Umbilical cord (tissue), 2 donors: ENCODE results near the gene ING3. TPM values are rescaled to one million over a fixed set of nuclear protein-coding genes. Genes with fewer than 3 reads are reported as not detected.

ENCODE experiments used
- DNase-seq: peaks from one replicate; pipeline ENCODE4 v3.0.0-alpha.2; 2015; ENCODE audit warnings: low spot score
- total RNA-seq: library from RNA; depleted of rRNA; stranded (reverse); fragments of >200 nt; gene quantifications from one replicate; pipeline ENCODE4 v1.2.3, GENCODE V29; 2014; ENCODE audit warnings: low replicate concordance; ENCODE audit not compliant: insufficient read depth

The ING3 gene, protein sequence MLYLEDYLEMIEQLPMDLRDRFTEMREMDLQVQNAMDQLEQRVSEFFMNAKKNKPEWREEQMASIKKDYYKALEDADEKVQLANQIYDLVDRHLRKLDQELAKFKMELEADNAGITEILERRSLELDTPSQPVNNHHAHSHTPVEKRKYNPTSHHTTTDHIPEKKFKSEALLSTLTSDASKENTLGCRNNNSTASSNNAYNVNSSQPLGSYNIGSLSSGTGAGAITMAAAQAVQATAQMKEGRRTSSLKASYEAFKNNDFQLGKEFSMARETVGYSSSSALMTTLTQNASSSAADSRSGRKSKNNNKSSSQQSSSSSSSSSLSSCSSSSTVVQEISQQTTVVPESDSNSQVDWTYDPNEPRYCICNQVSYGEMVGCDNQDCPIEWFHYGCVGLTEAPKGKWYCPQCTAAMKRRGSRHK
- 44.1 TPM for total RNA-seq

DNA sequence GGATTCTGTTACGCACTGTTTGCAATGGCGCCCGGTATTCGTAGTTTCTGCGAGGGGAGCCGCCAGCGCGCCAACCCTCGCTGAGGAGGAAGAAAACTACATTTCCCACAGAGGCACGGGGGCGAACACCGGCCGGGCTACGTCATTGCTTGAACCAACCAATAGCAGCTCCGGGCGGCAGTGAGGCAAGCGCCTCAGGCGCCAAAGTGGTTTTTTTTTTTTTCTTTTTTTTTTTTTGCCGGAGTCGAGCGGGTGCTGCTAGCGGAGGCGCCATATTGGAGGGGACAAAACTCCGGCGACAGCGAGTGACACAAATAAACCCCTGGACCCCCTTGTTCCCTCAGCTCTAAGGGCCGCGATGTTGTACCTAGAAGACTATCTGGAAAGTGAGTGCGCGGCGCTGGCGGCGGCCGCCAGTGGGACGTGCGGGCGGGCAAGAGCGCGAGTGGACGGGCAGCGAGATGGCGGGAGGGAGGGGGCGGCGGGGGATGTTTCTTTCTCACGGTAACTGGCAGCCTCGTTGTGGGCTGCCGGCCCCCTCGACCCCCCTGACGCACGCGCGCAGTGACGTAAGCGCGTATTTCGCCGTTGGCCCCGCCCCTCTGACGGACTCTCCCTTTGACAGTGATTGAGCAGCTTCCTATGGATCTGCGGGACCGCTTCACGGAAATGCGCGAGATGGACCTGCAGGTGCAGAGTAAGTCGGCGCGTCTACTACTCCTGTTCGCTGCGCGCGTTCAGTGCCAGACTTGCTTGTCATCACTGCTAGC lies at the start of gene ING3:
TSS of gene ING3 (plus strand) at position 239 of the 770 bp plus-strand sequence. CDS start at position 359, 120 bp downstream.
- peak; percentile 99 for DNase-seq

DNA sequence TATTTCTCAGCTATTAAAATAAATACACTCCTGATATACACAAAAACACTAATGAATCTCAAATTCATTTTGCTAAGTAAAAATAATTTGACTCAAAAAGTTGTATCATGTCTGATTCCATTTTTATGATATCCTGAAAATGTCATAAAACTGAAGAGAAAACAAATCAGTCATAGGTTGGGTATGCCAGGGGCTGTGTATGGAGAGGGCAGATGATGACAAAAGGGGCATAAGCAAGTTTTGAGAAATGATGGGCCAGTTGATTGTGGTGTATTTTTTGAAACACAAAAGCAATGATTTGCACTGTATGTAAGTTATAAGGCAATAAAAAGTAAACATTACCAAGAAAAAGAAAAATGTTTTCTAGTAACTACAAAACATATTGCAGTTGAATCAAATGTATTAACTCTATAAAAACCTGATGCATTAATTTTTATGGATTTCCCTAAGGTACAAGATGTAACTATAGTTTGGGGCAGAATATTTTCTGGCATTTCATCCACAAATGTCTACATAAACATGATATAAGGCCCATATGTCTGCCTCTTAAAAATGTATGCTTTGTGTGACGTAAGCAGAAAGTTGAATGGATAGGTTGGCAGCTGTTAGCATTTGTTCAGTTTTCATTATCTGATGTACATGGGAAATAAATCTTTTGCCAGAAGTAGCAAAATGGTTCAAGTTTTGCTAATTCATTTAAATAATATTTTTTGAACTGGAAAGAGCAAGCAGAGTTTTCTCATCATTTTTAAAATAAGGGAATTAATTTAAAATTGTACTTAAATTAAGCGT lies 35.1 kb upstream of the ING3 start:
- DNase-seq, result no peak

DNA sequence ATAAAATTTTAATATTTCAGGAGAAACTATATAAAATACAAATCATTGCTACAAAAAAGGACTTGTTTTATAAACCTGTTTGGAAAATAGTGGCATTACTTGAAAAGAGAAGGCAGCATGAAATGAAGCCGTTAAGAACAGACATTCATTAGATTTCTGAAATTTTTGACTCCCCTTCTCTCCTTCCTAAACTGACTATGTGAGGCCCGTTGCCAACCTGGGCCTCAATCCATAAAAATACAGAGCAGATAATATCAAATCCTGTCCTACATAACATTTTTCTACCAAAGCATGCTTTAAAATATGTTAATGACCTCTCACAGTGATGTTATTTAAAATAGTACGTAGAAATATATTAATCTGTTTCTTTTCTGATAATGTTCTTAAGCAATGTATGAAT lies 34.5 kb upstream of the ING3 start:
- peak; percentile 62 for DNase-seq

DNA sequence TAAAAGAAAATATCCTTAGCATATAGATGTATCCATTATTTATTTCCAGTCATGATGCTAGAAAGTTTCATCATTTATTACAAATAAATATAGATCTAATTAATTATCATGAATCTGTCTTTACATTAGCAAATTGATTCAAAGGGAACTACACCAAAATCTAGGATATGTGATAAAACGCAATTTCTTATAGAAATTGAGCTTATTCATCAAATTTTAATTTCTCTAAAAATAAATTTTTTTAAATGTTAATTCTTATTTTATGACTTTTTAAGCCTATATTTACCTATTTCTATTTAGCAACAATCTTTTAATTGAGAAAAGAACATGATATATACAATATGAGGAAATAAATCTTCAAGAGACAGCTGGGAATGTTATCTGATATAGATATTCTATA lies 34.0 kb upstream of the ING3 start:
- DNase-seq, result no peak

DNA sequence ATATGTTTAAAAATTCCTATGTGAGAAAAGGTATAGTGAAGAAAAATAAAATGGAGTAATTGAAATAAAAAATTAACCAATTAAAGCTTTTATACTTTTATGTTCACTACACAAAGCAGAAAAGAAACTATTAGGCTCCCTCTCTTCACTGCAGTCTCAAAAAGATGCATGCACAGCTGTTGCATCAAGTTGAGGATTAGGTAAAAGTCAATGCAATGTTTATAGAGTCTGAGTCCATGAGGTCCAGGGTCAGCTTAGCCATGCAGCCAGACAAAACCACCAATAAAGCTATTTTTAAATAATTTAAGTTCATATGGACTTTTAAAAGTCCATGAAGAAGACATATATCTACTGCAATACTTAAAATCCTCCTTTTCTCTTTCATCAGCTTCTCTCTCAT lies 31.1 kb upstream of the ING3 start:
- peak; percentile 37 for DNase-seq

DNA sequence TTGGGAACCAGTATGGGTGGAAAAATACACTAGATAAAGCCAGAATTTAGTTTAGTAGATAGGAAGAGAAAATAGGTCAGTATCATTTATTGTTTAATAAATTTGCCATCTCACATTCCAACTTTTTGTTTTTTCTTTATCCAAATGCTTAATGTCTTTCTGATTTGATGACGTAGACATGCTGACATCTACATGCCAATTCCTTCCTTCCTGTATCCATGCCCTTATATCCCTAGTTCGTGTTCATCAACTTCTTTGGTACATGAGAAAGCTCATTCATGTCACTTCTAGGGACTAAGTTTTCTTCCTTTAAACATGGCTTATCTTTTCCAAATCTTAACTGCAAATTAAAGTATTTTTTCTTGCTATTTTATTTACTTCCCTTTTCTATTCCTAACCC lies 30.5 kb upstream of the ING3 start:
- DNase-seq, result no peak

DNA sequence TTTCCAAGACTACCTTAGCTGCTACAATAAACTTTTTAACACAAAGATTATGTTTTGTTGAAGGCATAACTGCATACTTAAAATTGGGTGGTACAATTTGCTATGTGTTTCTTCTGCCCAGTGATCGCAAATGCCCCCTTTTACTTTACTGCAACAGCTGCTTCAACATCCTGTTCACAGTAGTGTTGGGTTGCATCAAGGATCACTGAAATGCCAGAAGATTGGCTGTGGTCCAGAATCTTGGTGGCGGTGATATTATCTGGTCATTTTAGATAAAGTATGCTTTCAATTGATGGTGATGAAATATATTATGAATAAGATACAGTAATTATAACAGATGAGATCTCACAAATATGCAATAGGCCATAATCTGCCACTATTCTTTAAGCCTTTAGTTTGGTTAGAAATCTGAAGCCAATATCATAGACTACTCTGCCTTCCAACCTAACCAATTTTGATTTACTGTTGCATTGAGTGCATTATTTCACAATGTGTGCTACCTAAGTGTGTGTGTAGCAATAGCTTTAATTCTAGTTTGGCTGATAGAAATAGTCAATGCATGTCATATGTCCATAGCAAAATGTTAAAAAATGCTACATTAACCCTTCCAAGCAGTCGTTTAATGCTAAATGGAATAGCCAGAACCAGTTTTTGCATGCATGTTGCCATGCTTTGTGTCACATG lies 29.8 kb upstream of the ING3 start:
- no peak for DNase-seq

DNA sequence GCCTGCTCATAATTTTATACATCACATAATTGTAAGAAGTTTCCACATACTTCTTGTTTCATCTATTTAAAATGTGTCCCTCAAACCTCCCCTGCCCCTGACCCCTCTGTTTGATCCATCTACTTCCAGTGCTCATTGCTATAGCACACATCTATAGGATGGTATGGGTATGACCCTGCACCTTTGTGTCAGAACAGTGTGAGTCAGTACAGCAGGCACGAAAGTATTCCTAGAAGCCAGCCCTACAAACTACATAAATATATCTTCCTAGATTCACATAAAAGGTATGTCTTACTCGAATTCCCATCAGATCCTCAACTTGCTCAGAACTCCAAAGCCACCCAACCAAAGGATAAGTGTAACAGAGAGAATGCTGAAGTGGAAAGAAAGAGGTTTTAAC lies 25.7 kb upstream of the ING3 start:
- no peak for DNase-seq

DNA sequence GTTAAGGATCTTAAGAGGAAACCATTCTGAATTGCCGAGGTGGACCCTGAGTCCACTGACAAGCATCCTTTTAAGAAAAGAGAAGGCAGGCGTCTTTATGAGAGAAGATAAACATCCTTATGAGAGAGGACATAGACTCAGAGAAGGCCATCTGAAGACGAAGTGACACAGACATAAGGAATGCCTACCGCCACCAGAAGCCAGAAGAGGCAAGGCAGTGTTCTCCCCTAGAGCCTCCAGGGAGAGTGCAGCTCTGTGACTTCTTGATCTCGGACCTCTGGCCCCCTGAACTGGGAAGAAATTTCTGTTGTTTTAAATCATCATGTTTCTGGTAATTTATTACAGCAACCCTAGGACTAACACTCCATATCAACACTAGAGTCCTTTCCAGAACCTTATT lies 25.2 kb upstream of the ING3 start:
- no peak for DNase-seq

DNA sequence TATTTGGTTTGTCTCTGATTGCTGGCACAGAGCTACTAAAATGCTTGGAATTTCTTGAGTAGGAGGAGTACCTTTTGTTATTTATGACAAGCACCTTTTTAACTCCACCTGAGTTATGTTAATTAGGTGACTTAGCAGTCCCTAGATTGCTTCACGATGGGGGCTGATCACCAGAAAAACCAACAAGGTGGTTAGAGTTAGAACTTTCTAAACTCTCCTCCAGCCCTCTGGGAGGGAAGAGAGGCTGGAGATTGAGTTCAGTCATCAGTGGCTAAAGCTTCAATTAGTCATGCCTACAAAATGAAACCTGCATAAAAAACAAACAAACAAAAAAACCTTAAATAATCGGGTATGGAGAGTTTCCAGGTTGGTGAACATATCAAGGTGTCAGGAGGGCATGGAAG lies 23.6 kb upstream of the ING3 start:
- no peak for DNase-seq

DNA sequence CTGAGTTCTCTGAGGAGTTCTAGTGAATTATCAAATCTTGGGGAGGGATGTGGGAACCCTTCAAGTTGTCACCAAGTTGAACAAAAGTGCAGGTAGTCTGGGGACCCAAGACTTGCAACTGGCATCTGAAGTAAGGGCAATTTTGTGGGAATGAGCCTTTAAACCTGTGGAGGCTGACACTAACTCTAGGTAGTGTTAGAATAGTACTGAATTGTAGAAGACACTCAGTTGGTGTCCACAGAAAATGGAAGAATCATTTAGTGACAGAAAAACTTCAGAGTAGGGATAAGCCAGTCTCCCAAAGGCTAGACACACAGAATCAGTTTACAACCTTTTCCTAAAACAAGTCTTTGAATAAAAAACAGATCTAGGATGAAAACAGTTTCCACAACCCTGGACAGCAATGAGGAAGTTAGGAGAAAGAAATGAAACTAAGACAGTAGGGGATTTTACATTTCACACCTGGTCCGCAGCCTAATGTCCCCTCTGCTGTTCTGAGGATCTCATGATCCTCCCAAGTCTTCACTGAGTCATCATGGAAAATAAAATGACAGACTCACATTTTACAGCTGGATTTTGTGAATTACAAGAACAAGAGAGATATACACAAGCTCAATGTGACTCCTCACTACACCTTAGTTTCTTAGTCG lies 23.0 kb upstream of the ING3 start:
- no peak for DNase-seq

DNA sequence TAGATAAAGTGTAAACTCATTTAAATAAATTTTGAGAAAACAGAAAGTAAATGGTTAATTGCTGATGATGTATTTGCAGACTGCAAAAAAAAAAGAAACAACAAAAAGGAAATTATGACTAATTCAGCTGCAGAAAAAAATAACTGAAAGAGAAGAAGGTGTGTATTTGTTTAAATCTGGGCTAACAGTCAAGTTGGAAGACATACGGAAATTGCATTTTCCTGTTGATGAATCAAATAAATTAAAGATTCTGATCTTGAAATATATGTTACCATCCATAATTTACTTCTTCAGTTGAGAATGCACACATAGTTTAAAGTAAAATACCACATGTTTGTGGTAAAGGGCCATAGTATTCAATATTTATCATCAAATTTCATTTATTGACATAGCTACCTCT lies 19.3 kb upstream of the ING3 start:
- no peak for DNase-seq

DNA sequence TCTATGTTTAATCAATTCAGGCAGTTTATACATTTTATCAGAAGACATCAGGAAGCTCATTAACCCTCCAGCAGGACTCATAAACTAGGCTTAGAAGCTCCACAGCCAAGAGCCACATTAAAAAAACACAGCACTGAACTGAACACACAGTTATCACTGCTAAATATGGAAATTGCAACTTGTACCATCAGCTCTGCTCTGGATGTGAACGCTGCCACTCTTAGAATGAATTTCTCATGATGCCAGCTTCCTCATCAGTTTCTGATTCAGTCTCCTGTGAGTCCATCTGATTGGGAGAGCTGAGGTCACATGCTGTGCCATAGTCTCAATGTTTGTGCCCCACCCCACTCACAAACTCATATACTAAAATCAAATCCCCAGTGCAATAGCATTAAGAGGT lies 17.1 kb upstream of the ING3 start:
- DNase-seq, result no peak

DNA sequence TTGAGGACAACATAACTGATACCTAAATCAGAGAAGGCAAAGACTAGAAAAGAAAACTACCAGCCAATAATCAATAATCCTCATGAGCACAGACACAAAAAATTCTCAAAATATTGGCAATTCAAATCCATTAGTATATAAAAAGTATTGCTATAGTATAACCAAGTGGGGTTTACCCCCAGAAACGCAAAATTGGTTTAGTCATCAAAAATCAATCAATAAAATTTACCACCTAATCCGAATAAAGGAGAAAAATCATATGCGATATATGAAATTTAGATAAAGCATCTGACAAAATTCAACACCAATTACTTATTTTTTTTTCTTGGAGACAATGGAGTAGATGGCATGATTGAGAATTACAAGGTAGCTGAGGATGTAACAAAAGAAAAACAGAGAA lies 11.2 kb upstream of the ING3 start:
- no peak for DNase-seq

DNA sequence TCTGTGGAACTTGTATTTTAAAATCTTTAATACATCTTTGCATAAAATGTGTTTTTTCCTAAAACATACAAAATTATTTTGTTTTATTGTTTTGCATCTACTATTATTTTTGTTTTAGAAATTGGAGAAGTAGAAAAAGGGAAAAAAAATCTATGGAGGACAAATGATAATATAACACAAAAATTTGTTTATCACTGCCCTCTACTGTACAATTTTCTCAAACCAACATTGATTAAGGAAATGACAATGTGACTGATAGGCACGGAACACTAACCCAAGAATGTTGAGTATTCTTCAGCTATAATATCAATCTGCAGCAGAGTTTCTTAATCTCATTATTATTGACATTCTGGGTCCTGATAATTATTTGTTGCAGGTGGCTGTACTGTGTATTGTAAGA lies 9.5 kb upstream of the ING3 start:
- peak; percentile 36 for DNase-seq

DNA sequence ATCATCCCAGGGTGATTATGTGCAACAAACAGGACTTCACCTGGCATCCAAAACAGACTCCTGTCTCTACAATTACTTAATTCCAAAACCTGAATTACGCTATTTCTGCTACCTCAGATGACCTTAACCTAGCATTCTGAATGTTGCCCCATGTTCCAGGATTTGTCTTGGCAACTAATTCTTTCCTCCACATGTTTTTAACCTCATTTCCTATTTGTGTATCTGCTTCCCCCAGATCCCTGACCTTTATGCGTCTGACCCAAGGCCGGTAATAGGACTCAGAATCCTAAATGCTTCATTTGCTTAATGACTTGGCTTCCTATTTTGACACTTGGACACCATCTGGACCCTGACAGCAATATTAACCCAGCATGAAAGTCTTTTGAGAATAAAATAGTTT lies 8.7 kb upstream of the ING3 start:
- no peak for DNase-seq

DNA sequence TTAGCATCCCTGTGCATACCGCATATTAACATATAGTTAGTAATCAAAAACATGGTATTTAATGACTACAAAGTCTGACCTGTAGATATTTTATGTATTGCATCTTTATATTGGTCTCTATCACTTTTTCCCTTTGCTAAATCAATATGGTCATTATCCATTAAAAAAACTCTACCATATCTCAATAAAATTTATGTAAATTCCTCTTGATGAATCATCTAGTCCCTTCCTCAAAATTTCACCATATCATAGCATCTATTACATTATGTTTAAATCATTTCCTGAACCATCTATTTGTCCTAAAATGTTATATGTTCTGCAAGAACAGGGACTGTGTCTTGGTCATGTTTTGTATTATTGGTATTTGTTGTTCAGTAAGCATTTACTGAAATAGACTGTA lies 7.7 kb upstream of the ING3 start:
- DNase-seq, result no peak

DNA sequence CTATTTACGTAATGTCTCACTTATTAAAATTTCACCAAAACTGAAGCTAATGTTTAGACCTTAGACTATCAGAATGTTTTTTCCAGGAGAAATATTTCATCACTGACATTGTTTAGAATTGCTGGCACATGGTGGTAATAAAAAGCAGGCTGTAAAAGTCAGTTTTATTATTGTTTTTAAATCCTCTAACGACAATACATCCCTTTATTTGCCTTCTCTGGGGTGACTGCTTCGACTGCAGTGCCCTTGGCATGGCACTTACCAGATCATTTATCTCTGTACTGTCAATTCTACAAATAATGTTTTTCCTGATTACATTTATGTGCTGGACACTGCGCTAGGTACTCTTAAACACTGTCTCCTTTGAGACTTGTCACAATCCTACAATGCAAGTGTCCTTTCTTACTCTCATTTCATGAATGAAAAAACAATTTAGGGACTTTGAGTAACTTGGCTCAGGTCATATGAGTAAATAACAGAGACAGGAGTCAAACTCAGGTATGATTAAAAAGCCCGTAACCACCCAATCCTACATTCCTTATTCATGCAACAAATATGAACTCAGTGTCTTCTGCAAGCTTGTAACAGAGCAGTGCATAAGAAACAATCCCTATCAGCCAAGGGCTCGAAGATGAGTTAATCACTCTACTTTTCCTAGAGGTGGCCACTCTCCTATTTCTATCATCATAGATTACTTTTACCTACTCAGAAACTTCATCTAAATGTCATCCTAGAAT lies 5.6 kb upstream of the ING3 start:
- DNase-seq, result no peak

DNA sequence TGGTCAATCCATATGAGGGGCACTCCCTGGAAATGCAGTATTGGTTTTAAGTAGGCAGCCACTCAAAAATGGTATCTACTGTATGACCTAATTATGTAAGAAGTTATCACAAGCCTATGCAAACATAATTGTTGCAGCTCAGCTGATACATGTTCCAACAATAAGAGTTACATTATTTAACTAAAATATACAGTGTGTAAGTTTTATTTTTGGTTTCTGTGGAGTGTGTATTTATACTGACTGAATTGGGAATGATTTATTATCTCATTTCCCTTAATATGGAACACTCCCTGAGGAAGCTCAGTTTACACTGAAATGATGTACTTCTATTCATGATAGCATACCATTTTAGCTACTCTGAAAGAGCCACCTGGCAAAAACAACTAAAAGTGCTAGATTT lies 2.6 kb upstream of the ING3 start:
- no peak for DNase-seq

DNA sequence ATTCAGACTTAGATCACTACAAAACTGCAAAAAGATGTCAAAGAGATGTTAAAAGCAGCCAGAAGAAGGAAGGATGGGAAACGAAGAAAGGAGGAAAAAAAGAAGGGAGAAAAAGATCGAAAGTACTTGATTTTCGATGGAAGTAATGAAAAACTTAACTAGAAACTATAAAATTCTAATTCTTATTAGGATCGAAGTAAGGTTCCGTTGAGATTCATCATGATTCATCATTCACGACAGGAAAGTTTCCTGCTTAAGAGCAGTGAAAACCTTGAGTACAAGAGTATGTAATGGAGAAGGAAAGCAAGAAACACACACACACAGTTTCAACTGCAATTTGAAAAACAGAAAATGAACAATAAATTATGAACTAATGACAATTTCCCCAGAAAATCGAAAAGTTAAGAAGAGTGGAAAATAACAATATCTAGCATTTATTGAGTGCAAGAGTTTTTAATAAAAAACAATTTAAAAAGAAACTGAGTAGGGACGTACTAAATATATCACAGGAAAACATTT lies 1.1 kb upstream of the ING3 start:
- no peak for DNase-seq
